Measurements from ENCODE around the gene UFSP1.
A peak's percentile ranks its signal among the peaks of the same experiment; 100 is the strongest.
"Not testable (repeated sequence)": the region's sequence is repeated elsewhere in the genome, so short reads cannot be mapped to it uniquely, and the experiment has no call there.

The UFSP1 gene

GRCh38 chr7:100864263-100864845 lies 25.2 kb downstream of the UFSP1 start:
- no peak overlapping the region for H3K4me3 ChIP-seq (ENCODE audit: low read length)
- H3K27ac ChIP-seq (ENCODE audit: low read length): no peak overlapping the region
- no peak overlapping the region for H3K9ac ChIP-seq (ENCODE audit: low read depth, low read length)
- H3K9me3 ChIP-seq (ENCODE audit: insufficient read depth, low read depth, low read length): no peaks in the 10 kb centered on the region
- H3K4me1 ChIP-seq (ENCODE audit: insufficient read depth, low read length): peaks cover 5% of the 10 kb centered on the region
- H3K27me3 ChIP-seq (ENCODE audit: insufficient read depth, low read length): no peaks in the 10 kb centered on the region
- H3K36me3 ChIP-seq (ENCODE audit: insufficient read depth, low read depth, low read length): peaks cover 41% of the 10 kb centered on the region

GRCh38 chr7:100863406-100863950 lies 26.0 kb downstream of the UFSP1 start:
- H3K27ac ChIP-seq (ENCODE audit: low read length): no peak overlapping the region
- H3K9ac ChIP-seq (ENCODE audit: low read depth, low read length): no peak overlapping the region
- no peaks in the 10 kb centered on the region for H3K27me3 ChIP-seq (ENCODE audit: insufficient read depth, low read length)
- H3K4me1 ChIP-seq (ENCODE audit: insufficient read depth, low read length): peaks cover 5% of the 10 kb centered on the region
- H3K36me3 ChIP-seq (ENCODE audit: insufficient read depth, low read depth, low read length): peaks cover 34% of the 10 kb centered on the region
- H3K4me3 ChIP-seq (ENCODE audit: low read length): no peak overlapping the region
- no peaks in the 10 kb centered on the region for H3K9me3 ChIP-seq (ENCODE audit: insufficient read depth, low read depth, low read length)

GRCh38 chr7:100861616-100861985 lies 27.9 kb downstream of the UFSP1 start:
- peaks cover 2% of the 10 kb centered on the region for H3K4me1 ChIP-seq (ENCODE audit: insufficient read depth, low read length)
- H3K4me3 ChIP-seq (ENCODE audit: low read length): no peak overlapping the region
- no peaks in the 10 kb centered on the region for H3K9me3 ChIP-seq (ENCODE audit: insufficient read depth, low read depth, low read length)
- no peak overlapping the region for H3K27ac ChIP-seq (ENCODE audit: low read length)
- no peaks in the 10 kb centered on the region for H3K27me3 ChIP-seq (ENCODE audit: insufficient read depth, low read length)
- no peak overlapping the region for H3K9ac ChIP-seq (ENCODE audit: low read depth, low read length)
- peaks cover 33% of the 10 kb centered on the region for H3K36me3 ChIP-seq (ENCODE audit: insufficient read depth, low read depth, low read length)

- Histone ChIP-seq H3K4me3 (ENCODE audit: low read length) (no peak overlapping the region), H3K9ac (ENCODE audit: low read depth, low read length) (no peak overlapping the region), H3K4me1 (ENCODE audit: insufficient read depth, low read length) (no peaks in the 10 kb centered on the region), H3K36me3 (ENCODE audit: insufficient read depth, low read depth, low read length) (peaks cover 33% of the 10 kb centered on the region), H3K27me3 (ENCODE audit: insufficient read depth, low read length) (no peaks in the 10 kb centered on the region), H3K27ac (ENCODE audit: low read length) (no peak overlapping the region), H3K9me3 (ENCODE audit: insufficient read depth, low read depth, low read length) (no peaks in the 10 kb centered on the region)
These were observed 28.6 kb downstream of the UFSP1 start for GRCh38 chr7:100860702-100861615.

GRCh38 chr7:100859856-100860255 lies 29.7 kb downstream of the UFSP1 start:
- peaks cover 33% of the 10 kb centered on the region for H3K36me3 ChIP-seq (ENCODE audit: insufficient read depth, low read depth, low read length)

GRCh38 chr7:100856871-100857282 lies 32.6 kb downstream of the UFSP1 start:
- H3K9ac ChIP-seq (ENCODE audit: low read depth, low read length): no peak overlapping the region
- H3K36me3 ChIP-seq (ENCODE audit: insufficient read depth, low read depth, low read length): peaks cover 16% of the 10 kb centered on the region

More at GRCh38 chr7:100859856-100860255, 29.7 kb downstream of the UFSP1 start:
- Histone ChIP-seq H3K4me3 (ENCODE audit: low read length) (no peak overlapping the region), H3K9me3 (ENCODE audit: insufficient read depth, low read depth, low read length) (no peaks in the 10 kb centered on the region), H3K4me1 (ENCODE audit: insufficient read depth, low read length) (no peaks in the 10 kb centered on the region), H3K27ac (ENCODE audit: low read length) (no peak overlapping the region), H3K9ac (ENCODE audit: low read depth, low read length) (no peak overlapping the region), H3K27me3 (ENCODE audit: insufficient read depth, low read length) (no peaks in the 10 kb centered on the region)

GRCh38 chr7:100855515-100855914 lies 34.0 kb downstream of the UFSP1 start:
- H3K36me3 ChIP-seq (ENCODE audit: insufficient read depth, low read depth, low read length): peaks cover 8% of the 10 kb centered on the region

More at GRCh38 chr7:100856871-100857282, 32.6 kb downstream of the UFSP1 start:
- H3K27me3 ChIP-seq (ENCODE audit: insufficient read depth, low read length): no peaks in the 10 kb centered on the region
- no peaks in the 10 kb centered on the region for H3K9me3 ChIP-seq (ENCODE audit: insufficient read depth, low read depth, low read length)
- H3K4me1 ChIP-seq (ENCODE audit: insufficient read depth, low read length): no peaks in the 10 kb centered on the region
- H3K4me3 ChIP-seq (ENCODE audit: low read length): no peak overlapping the region
- no peak overlapping the region for H3K27ac ChIP-seq (ENCODE audit: low read length)

GRCh38 chr7:100854899-100855298 lies 34.6 kb downstream of the UFSP1 start:
- H3K27me3 ChIP-seq (ENCODE audit: insufficient read depth, low read length); H3K9me3 ChIP-seq (ENCODE audit: insufficient read depth, low read depth, low read length); H3K36me3 ChIP-seq (ENCODE audit: insufficient read depth, low read depth, low read length); H3K27ac ChIP-seq (ENCODE audit: low read length); H3K4me3 ChIP-seq (ENCODE audit: low read length); H3K4me1 ChIP-seq (ENCODE audit: insufficient read depth, low read length); H3K9ac ChIP-seq (ENCODE audit: low read depth, low read length): not testable (repeated sequence)

More at GRCh38 chr7:100855515-100855914, 34.0 kb downstream of the UFSP1 start:
- Histone ChIP-seq H3K9ac (ENCODE audit: low read depth, low read length) (no peak overlapping the region), H3K9me3 (ENCODE audit: insufficient read depth, low read depth, low read length) (no peaks in the 10 kb centered on the region), H3K4me1 (ENCODE audit: insufficient read depth, low read length) (no peaks in the 10 kb centered on the region), H3K27ac (ENCODE audit: low read length) (no peak overlapping the region), H3K4me3 (ENCODE audit: low read length) (no peak overlapping the region), H3K27me3 (ENCODE audit: insufficient read depth, low read length) (no peaks in the 10 kb centered on the region)

- no peaks in the 10 kb centered on the region for H3K27me3 ChIP-seq (ENCODE audit: insufficient read depth, low read length)
- no peak overlapping the region for H3K4me3 ChIP-seq (ENCODE audit: low read length)
- no peaks in the 10 kb centered on the region for H3K4me1 ChIP-seq (ENCODE audit: insufficient read depth, low read length)
- H3K9ac ChIP-seq (ENCODE audit: low read depth, low read length): no peak overlapping the region
- no peaks in the 10 kb centered on the region for H3K9me3 ChIP-seq (ENCODE audit: insufficient read depth, low read depth, low read length)
- no peak overlapping the region for H3K27ac ChIP-seq (ENCODE audit: low read length)
- H3K36me3 ChIP-seq (ENCODE audit: insufficient read depth, low read depth, low read length): no peaks in the 10 kb centered on the region; the same call in 1 of the 2 replicates
These were observed 35.2 kb downstream of the UFSP1 start for GRCh38 chr7:100854146-100854895.

- Histone ChIP-seq H3K4me1 (ENCODE audit: insufficient read depth, low read length) (no peaks in the 10 kb centered on the region), H3K36me3 (ENCODE audit: insufficient read depth, low read depth, low read length) (no peaks in the 10 kb centered on the region; the same call in 1 of the 2 replicates), H3K9ac (ENCODE audit: low read depth, low read length) (peak within 1 kb of the TSS; percentile 55; the same call in 1 of the 2 replicates), H3K9me3 (ENCODE audit: insufficient read depth, low read depth, low read length) (no peaks in the 10 kb centered on the region), H3K27me3 (ENCODE audit: insufficient read depth, low read length) (no peaks in the 10 kb centered on the region), H3K27ac (ENCODE audit: low read length) (no peak within 1 kb of the TSS), H3K4me3 (ENCODE audit: low read length) (peak within 1 kb of the TSS; percentile 76)
These were observed 37.3 kb downstream of the UFSP1 start, which contains the start of gene SLC12A9 for GRCh38 chr7:100852048-100852872. TSS of gene SLC12A9 (plus strand) at chr7:100852713. CDS start at chr7:100854198, 1,485 bp downstream.

GRCh38 chr7:100847360-100847759 lies 42.2 kb downstream of the UFSP1 start:
- Histone ChIP-seq H3K4me3 (ENCODE audit: low read length) (no peak overlapping the region), H3K4me1 (ENCODE audit: insufficient read depth, low read length) (no peaks in the 10 kb centered on the region), H3K27me3 (ENCODE audit: insufficient read depth, low read length) (no peaks in the 10 kb centered on the region), H3K27ac (ENCODE audit: low read length) (no peak overlapping the region), H3K9me3 (ENCODE audit: insufficient read depth, low read depth, low read length) (no peaks in the 10 kb centered on the region), H3K9ac (ENCODE audit: low read depth, low read length) (no peak overlapping the region), H3K36me3 (ENCODE audit: insufficient read depth, low read depth, low read length) (no peaks in the 10 kb centered on the region)
